Heart left ventricle (tissue), 13 donors: ENCODE data around the gene AKAP8.

Experiments
- CTCF ChIP-seq, 12 donors: fragments of 200-600 bp; sonication (generic) in 4 of 12; IDR thresholded peaks; one replicate each; pipeline versions ENCODE4 v1.5.0 to v1.8.0; 2018 to 2022; ENCODE audit warnings: antibody characterized with exemption in 12 of 12, mild to moderate bottlenecking in 5 of 12
- POLR2A ChIP-seq, 2 donors: fragments of 450-650 bp; IDR thresholded peaks; one replicate each; pipeline ENCODE4 v1.6.1; 2017; ENCODE audit warnings: antibody characterized with exemption in 2 of 2, mild to moderate bottlenecking in 2 of 2, moderate library complexity in 2 of 2
- donor health status: ischemic (EF 13 %, LVEDD 7.1; RV severe dilation, severe dysfunction).
- donor health status: DM: no; HTN: yes; CAD: no.
- donor health status: DM: no; HTN: no; CAD: no.
- donor health status: ischemic (EF 25% LVEDD 6.9; RV normal size, moderate dysfunction).
- donor health status: ischemic (EF 25% LVEDD 5.7; RV mildly dilated, moderate dysfunction).
- donor health status: ischemic (EF 35%, LVEDD 5.7; RV mildly dilated, moderate dysfunction).
- donor health status: nonischemic (EF 11% LVEDD 7.7; RV severe dilation, severe dysfunction).
- donor health status: DM: yes; HTN: yes; CAD: no.
- donor health status: PGD.
- donor health status: ischemic (EF 29% LVEDD 5.4; RV normal size, mild dysfunction).
- donor health status: nonischemic (EF 23%, LVEDD 6.1; RV moderate dilation, normal function).

GRCh38 chr19:15421136-15421695, 41.6 kb upstream of the AKAP8 start:
- TF ChIP-seq CTCF (IDR thresholded peaks at IDR 0.05), result no peak
- no peak for TF ChIP-seq POLR2A (IDR thresholded peaks at IDR 0.05)
